Neural progenitor cell (in vitro differentiated cells): Measurements from ENCODE around the gene PRIMPOL. TPM values are rescaled to one million over a fixed set of nuclear protein-coding genes. Genes with fewer than 3 reads are reported as not detected.

Experiments used
- DNase-seq: peaks from one replicate; pipeline ENCODE4 v3.0.0-alpha.2; 2016; ENCODE audit warnings: low spot score
- H2AFZ ChIP-seq: fragments of 200-600 bp; sonication (generic); replicated peaks from 2 replicates; pipeline ENCODE4 v1.6.1; 2016; ENCODE audit warnings: antibody characterized with exemption
- H3F3A ChIP-seq: fragments of 200-600 bp; sonication (generic); 2 replicates; pipeline ENCODE4 v1.6.1; 2016; ENCODE audit warnings: antibody characterized with exemption, low read depth
- H3K27ac ChIP-seq: fragments of 200-600 bp; sonication (generic); 2 replicates; pipeline ENCODE4 v1.5.1; 2016; ENCODE audit warnings: mild to moderate bottlenecking
- H3K27me3 ChIP-seq: fragments of 200-600 bp; sonication (generic); 2 replicates; pipeline ENCODE4 v1.6.1; 2016; ENCODE audit warnings: mild to moderate bottlenecking, moderate library complexity
- H3K36me3 ChIP-seq: fragments of 200-600 bp; sonication (generic); 2 replicates; pipeline ENCODE4 v1.5.1; 2016
- H3K4me1 ChIP-seq: fragments of 200-600 bp; sonication (generic); 2 replicates; pipeline ENCODE4 v1.6.1; 2016; ENCODE audit warnings: mixed run types
- H3K4me2 ChIP-seq: fragments of 200-600 bp; sonication (generic); 2 replicates; pipeline ENCODE4 v1.6.1; 2016
- H3K4me3 ChIP-seq: fragments of 200-600 bp; sonication (generic); 2 replicates; pipeline ENCODE4 v1.5.1; 2016
- H3K79me2 ChIP-seq: fragments of 200-600 bp; sonication (generic); 2 replicates; pipeline ENCODE4 v1.6.1; 2016; ENCODE audit warnings: low read depth
- H3K9ac ChIP-seq: fragments of 200-600 bp; sonication (generic); 2 replicates; pipeline ENCODE4 v1.6.1; 2016
- H3K9me3 ChIP-seq: fragments of 200-600 bp; sonication (generic); 2 replicates; pipeline ENCODE4 v1.5.1; 2016; ENCODE audit warnings: low read depth
- H4K20me1 ChIP-seq: fragments of 200-600 bp; sonication (generic); 2 replicates; pipeline ENCODE4 v1.6.1; 2016; ENCODE audit warnings: low read depth
- H3K27ac Mint-ChIP-seq: 3 replicates; pipeline ENCODE4 v1.8.0; 2021; ENCODE audit warnings: mixed read lengths
- H3K27me3 Mint-ChIP-seq: 2 replicates; pipeline ENCODE4 v1.8.0; 2022; ENCODE audit warnings: low read depth, mild to moderate bottlenecking, inconsistent platforms, moderate library complexity, mixed read lengths; ENCODE audit not compliant: insufficient read depth
- H3K36me3 Mint-ChIP-seq: 3 replicates; pipeline ENCODE4 v1.8.0; 2021; ENCODE audit warnings: mixed read lengths
- H3K4me1 Mint-ChIP-seq: 3 replicates; pipeline ENCODE4 v1.8.0; 2021; ENCODE audit warnings: mixed read lengths
- H3K4me3 Mint-ChIP-seq: 3 replicates; pipeline ENCODE4 v1.8.0; 2021; ENCODE audit warnings: mild to moderate bottlenecking, moderate library complexity, mixed read lengths
- H3K9me3 Mint-ChIP-seq: 3 replicates; pipeline ENCODE4 v1.8.0; 2020; ENCODE audit warnings: mixed read lengths
- EZH2 ChIP-seq: fragments of 200-600 bp; sonication (generic); IDR thresholded peaks from 2 replicates; pipeline ENCODE4 v1.6.1; 2017; ENCODE audit warnings: antibody characterized with exemption, mild to moderate bottlenecking, moderate library complexity
- EZH2phosphoT487 ChIP-seq: fragments of 200-600 bp; sonication (generic); IDR thresholded peaks from 2 replicates; pipeline ENCODE4 v1.6.1; 2017; ENCODE audit warnings: antibody characterized with exemption
- total RNA-seq: library from RNA; depleted of rRNA; stranded (reverse); fragments of >200 nt; gene quantifications from 2 replicates; pipeline ENCODE4 v1.2.3, GENCODE V29; 2015; ENCODE audit warnings: low replicate concordance
- TF ChIP-seq, protein P1 (sequence below): fragments of 200-600 bp; sonication (generic); IDR thresholded peaks from 2 replicates; pipeline ENCODE4 v1.5.1; 2017; ENCODE audit warnings: antibody characterized with exemption, mild to moderate bottlenecking

Gene PRIMPOL
- total RNA-seq, 1 donor from 2014 or later = 46.6 TPM

GRCh38 chr4:184645904-184646610, 3.5 kb upstream of the PRIMPOL start:
- Histone ChIP-seq H3K4me1 (peaks cover 29% of the 10 kb centered on the region), H3K27me3 (no peaks in the 10 kb centered on the region), H3K4me3 (no peak overlapping the region), H2AFZ (no peak overlapping the region), H3K9me3 (no peaks in the 10 kb centered on the region), H3K79me2 (peaks cover 90% of the 10 kb centered on the region), H3F3A (peaks cover 27% of the 10 kb centered on the region), H3K4me2 (no peak overlapping the region), H3K27ac (no peak overlapping the region), H3K36me3 (no peaks in the 10 kb centered on the region), H3K9ac (no peak overlapping the region), H4K20me1 (peaks cover 42% of the 10 kb centered on the region)
- H3K4me1 Mint-ChIP-seq = peaks cover 62% of the 10 kb centered on the region
- TF ChIP-seq EZH2phosphoT487 = no peak
- TF ChIP-seq, protein P1, sequence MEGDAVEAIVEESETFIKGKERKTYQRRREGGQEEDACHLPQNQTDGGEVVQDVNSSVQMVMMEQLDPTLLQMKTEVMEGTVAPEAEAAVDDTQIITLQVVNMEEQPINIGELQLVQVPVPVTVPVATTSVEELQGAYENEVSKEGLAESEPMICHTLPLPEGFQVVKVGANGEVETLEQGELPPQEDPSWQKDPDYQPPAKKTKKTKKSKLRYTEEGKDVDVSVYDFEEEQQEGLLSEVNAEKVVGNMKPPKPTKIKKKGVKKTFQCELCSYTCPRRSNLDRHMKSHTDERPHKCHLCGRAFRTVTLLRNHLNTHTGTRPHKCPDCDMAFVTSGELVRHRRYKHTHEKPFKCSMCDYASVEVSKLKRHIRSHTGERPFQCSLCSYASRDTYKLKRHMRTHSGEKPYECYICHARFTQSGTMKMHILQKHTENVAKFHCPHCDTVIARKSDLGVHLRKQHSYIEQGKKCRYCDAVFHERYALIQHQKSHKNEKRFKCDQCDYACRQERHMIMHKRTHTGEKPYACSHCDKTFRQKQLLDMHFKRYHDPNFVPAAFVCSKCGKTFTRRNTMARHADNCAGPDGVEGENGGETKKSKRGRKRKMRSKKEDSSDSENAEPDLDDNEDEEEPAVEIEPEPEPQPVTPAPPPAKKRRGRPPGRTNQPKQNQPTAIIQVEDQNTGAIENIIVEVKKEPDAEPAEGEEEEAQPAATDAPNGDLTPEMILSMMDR = no peak
- TF ChIP-seq EZH2 = no peak
- peak overlapping the region; percentile 37 for H3K4me3 Mint-ChIP-seq
- peaks cover 9% of the 10 kb centered on the region for H3K36me3 Mint-ChIP-seq
- DNase-seq = no peak
- no peak overlapping the region for H3K27ac Mint-ChIP-seq
- no peaks in the 10 kb centered on the region for H3K9me3 Mint-ChIP-seq
- H3K27me3 Mint-ChIP-seq = peaks cover 2% of the 10 kb centered on the region

GRCh38 chr4:184647266-184648053, 2.1 kb upstream of the PRIMPOL start:
- Mint-ChIP-seq H3K27ac (peak overlapping the region; percentile 58), H3K9me3 (no peaks in the 10 kb centered on the region), H3K4me1 (peaks cover 63% of the 10 kb centered on the region), H3K4me3 (peak overlapping the region; percentile 90), H3K27me3 (peaks cover under 1% of the 10 kb centered on the region), H3K36me3 (peaks cover 2% of the 10 kb centered on the region)
- DNase-seq = no peak
- Histone ChIP-seq H3K4me2 (peak overlapping the region; percentile 90), H3F3A (peaks cover 27% of the 10 kb centered on the region), H3K4me3 (peak overlapping the region; percentile 89), H4K20me1 (peaks cover 42% of the 10 kb centered on the region), H3K9me3 (no peaks in the 10 kb centered on the region), H3K36me3 (no peaks in the 10 kb centered on the region), H3K27me3 (no peaks in the 10 kb centered on the region), H3K4me1 (peaks cover 29% of the 10 kb centered on the region), H2AFZ (no peak overlapping the region), H3K9ac (peak overlapping the region; percentile 79), H3K79me2 (peaks cover 76% of the 10 kb centered on the region), H3K27ac (no peak overlapping the region)
- TF ChIP-seq EZH2phosphoT487 (no peak), EZH2 (no peak)
- TF ChIP-seq, protein P1 = no peak

- peak overlapping the region; percentile 59 for H2AFZ ChIP-seq
Observed at GRCh38 chr4:184648054-184648312, 1.6 kb upstream of the PRIMPOL start.

More at GRCh38 chr4:184648054-184648312, 1.6 kb upstream of the PRIMPOL start:
- no peaks in the 10 kb centered on the region for H3K9me3 Mint-ChIP-seq
- Histone ChIP-seq H3K4me3 (peak overlapping the region; percentile 89), H3K27ac (no peak overlapping the region), H3K36me3 (no peaks in the 10 kb centered on the region), H3K4me2 (peak overlapping the region; percentile 90), H3K79me2 (peaks cover 71% of the 10 kb centered on the region), H3K27me3 (no peaks in the 10 kb centered on the region), H4K20me1 (peaks cover 42% of the 10 kb centered on the region), H3K4me1 (peaks cover 29% of the 10 kb centered on the region), H3F3A (peaks cover 27% of the 10 kb centered on the region), H3K9me3 (no peaks in the 10 kb centered on the region), H3K9ac (peak overlapping the region; percentile 79)
- no peak for DNase-seq
- H3K36me3 Mint-ChIP-seq = peaks cover 2% of the 10 kb centered on the region
- H3K4me3 Mint-ChIP-seq = peak overlapping the region; percentile 90
- peaks cover 58% of the 10 kb centered on the region for H3K4me1 Mint-ChIP-seq
- peak overlapping the region; percentile 58 for H3K27ac Mint-ChIP-seq
- no peaks in the 10 kb centered on the region for H3K27me3 Mint-ChIP-seq
- TF ChIP-seq, protein P1 = no peak
- TF ChIP-seq EZH2phosphoT487 = no peak
- no peak for TF ChIP-seq EZH2
